Measurements from ENCODE around the gene MNT. TPM values are rescaled to one million over a fixed set of nuclear protein-coding genes. Genes with fewer than 3 reads are reported as not detected.

MNT gene
- total RNA-seq, 4 donors from 2014 or later, result 13.7 to 27.7 (median 20.9) TPM

DNA sequence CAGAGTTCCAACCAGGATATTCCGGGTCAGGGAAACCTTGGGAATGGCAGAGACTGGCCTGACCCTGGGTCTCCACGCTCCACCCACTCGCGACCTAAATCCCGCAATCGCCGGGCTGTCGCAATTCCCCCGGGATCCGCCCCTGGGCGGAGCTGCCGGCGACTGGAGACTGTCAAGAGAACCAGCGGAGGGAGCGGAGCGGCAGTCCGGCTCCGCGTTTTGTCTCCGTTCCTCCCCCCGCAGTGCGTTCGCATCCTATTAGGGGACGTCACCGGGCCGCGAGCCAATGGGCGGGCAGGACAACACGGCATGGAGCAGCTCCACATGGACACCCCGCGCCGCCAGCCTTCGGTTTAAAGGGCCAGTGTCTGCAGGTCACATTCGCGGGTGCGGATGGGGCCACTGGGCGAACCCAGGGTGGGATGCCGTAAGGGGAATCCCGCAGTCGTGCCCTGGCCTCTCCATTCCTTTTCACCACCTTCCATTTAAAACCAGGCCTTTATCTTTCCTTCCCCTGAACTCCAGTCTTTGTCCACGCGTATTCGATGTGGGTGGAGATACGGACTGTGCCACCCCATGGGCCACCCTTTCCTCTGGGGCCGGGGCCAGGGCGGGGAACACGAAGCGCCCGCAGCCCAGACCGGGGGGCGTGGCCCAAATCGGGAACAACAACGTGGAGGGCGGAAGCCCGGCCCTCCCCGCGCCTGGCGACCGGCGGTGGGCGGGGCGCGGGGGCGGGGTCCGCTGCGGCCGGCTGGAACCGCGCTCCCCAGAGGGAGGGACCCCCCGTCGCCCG, 764 bp upstream of the MNT start:
- Histone ChIP-seq H3K9me3 (no peaks in the 10 kb centered on the region), H3K36me3 (no peaks in the 10 kb centered on the region), H3K4me1 (peaks cover 51 to 72% (median 67%) of the 10 kb centered on the region in 4 donors), H3K4me3 (peak overlapping the region; percentile 45 to 92 (median 85)), H3K27ac (peak overlapping the region; percentile 98 to 100 (median 100)), H3K27me3 (no peaks in the 10 kb centered on the region)
- 0 to 1% methylated on average over 1 to 33 of the region's 72 CpGs for WGBS, 2 donors (ENCODE audit: low coverage in 1 of 2)
- in situ Hi-C loops (cut with MboI; ENCODE audit: low pct_ligation_motif_present in 1 of 4, low pct_unique_long_range_greater_than_20kb in 1 of 4, low sequenced_read_pairs in 3 of 4) (no loop called here), intact Hi-C loops (cut with DNase I; ENCODE audit: low total_unique reads) (no loop called here)
- TF ChIP-seq POLR2AphosphoS5 (IDR thresholded peaks at IDR 0.05), result peak; percentile 67 to 78 (median 69)
- peak; percentile 47 for TF ChIP-seq EP300 (IDR thresholded peaks at IDR 0.05; ENCODE audit: low read depth)
- TF ChIP-seq CTCF (IDR thresholded peaks at IDR 0.05), result no peak
- TF ChIP-seq POLR2A (IDR thresholded peaks at IDR 0.05), result peak; percentile 14
- DNase-seq, result peak; percentile 100

- Histone ChIP-seq H3K27ac (peak overlapping the region; percentile 98 to 100 (median 100)), H3K4me1 (peaks cover 54 to 72% (median 67%) of the 10 kb centered on the region in 4 donors), H3K27me3 (no peaks in the 10 kb centered on the region), H3K36me3 (no peaks in the 10 kb centered on the region), H3K4me3 (peak overlapping the region; percentile 81 to 92 (median 90)), H3K9me3 (no peaks in the 10 kb centered on the region)
- intact Hi-C loops (cut with DNase I; ENCODE audit: low total_unique reads) (no loop called here), in situ Hi-C loops (cut with MboI; ENCODE audit: low pct_ligation_motif_present in 1 of 4, low pct_unique_long_range_greater_than_20kb in 1 of 4, low sequenced_read_pairs in 3 of 4) (no loop called here)
- peak; percentile 61 for DNase-seq
- WGBS, 2 donors (ENCODE audit: low coverage in 1 of 2), result 0% methylated on average over 26 of the region's 43 CpGs; no CpG with 5 or more reads in 1 of the 2 donors
- no peak for TF ChIP-seq POLR2A (IDR thresholded peaks at IDR 0.05)
- no peak for TF ChIP-seq POLR2AphosphoS5 (IDR thresholded peaks at IDR 0.05)
- TF ChIP-seq EP300 (IDR thresholded peaks at IDR 0.05; ENCODE audit: low read depth), result no peak
- TF ChIP-seq CTCF (IDR thresholded peaks at IDR 0.05), result no peak
These were observed 390 bp downstream of the MNT start for GRCh38 chr17:2400474-2400866.

DNA sequence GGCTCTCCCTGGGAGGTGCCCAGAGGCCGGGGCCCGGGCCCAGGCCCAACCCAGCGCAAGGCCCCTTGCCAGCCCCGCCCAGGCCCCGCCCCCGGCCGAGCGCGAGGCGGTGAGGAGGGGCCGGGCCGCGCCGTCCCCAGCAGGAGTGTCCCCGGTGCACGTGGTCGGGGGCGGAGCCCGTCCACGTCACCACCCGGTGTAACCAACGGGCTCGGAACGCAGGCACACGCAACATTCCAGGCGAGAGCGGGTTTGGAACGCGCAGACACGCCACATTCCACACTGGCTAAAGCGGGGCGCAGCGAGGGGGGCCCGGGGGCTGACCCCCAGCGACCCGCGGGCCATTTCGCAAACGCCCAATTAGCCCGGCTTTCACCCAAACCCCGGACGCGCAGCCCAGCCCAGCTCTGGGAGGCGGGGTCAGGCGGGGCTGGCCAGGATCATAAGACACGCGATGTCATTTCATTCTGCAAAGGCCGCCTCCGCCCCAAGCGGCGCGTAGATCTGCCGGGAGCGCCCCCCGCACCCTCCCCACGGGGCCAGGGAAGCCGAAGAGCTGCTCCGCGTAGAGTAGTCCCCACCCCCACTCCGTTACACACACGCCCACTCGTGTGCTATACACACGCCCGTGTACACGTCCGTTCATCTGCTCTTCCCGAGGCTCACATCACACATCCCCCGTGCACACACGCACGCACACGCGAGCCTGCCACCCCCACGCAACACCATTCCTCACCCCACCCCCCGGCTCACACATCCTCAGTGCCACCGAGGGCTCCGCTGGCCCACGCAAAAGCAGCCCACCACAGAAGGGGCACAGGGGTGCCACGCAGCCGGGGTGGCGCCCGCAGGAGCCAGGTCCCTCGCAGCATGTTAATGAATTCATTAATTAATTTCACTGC, 1.0 kb downstream of the MNT start:
- H3K9me3 ChIP-seq, result no peaks in the 10 kb centered on the region
- 1% methylated on average over 63 of the region's 82 CpGs; no CpG with 5 or more reads in 1 of the 2 donors for WGBS, 2 donors (ENCODE audit: low coverage in 1 of 2)
- peak; percentile 98 for DNase-seq
- H3K36me3 ChIP-seq, result no peaks in the 10 kb centered on the region
- in situ Hi-C loops (cut with MboI; ENCODE audit: low pct_ligation_motif_present in 1 of 4, low pct_unique_long_range_greater_than_20kb in 1 of 4, low sequenced_read_pairs in 3 of 4) (no loop called here), intact Hi-C loops (cut with DNase I; ENCODE audit: low total_unique reads) (no loop called here)
- peak overlapping the region; percentile 98 to 100 (median 100) for H3K27ac ChIP-seq
- H3K4me3 ChIP-seq, result peak overlapping the region; percentile 81 to 92 (median 90)
- TF ChIP-seq POLR2AphosphoS5 (IDR thresholded peaks at IDR 0.05) (peak; percentile 95 to 98 (median 98)), CTCF (IDR thresholded peaks at IDR 0.05) (no peak), EP300 (IDR thresholded peaks at IDR 0.05; ENCODE audit: low read depth) (peak; percentile 59), POLR2A (IDR thresholded peaks at IDR 0.05) (peak; percentile 98)
- peaks cover 55 to 72% (median 67%) of the 10 kb centered on the region in 4 donors for H3K4me1 ChIP-seq
- H3K27me3 ChIP-seq, result no peaks in the 10 kb centered on the region

Data from transverse colon (tissue), 4 donors.